HG02852 (cell line): ENCODE results near the gene GID8.

Source experiments
- ATAC-seq: cut with Tn5 transposase; IDR thresholded peaks from one replicate; pipeline ENCODE4 v1.9.1; 2021; ENCODE audit warnings: mild to moderate bottlenecking, moderate library complexity; ENCODE audit not compliant: unreplicated experiment

The GID8 gene

GRCh38 chr20:62967628-62968351, 29.8 kb downstream of the GID8 start:
- ATAC-seq = no peak

GRCh38 chr20:62968378-62969178, 30.6 kb downstream of the GID8 start:
- no peak for ATAC-seq

GRCh38 chr20:62969179-62969760, 31.3 kb downstream of the GID8 start:
- no peak for ATAC-seq

- no peak for ATAC-seq
These were observed 32.0 kb downstream of the GID8 start for GRCh38 chr20:62969939-62970306.

- no peak for ATAC-seq
These were observed 32.6 kb downstream of the GID8 start for GRCh38 chr20:62970307-62971210.

- no peak for ATAC-seq
These were observed 33.4 kb downstream of the GID8 start for GRCh38 chr20:62971211-62971949.

- ATAC-seq = no peak
These were observed 34.2 kb downstream of the GID8 start for GRCh38 chr20:62971950-62972844.

- ATAC-seq = no peak
These were observed 35.1 kb downstream of the GID8 start for GRCh38 chr20:62972845-62973745.

GRCh38 chr20:62975251-62975760, 37.4 kb downstream of the GID8 start:
- no peak for ATAC-seq

GRCh38 chr20:62975812-62976508, 38.0 kb downstream of the GID8 start:
- no peak for ATAC-seq

GRCh38 chr20:62976886-62977285, 38.9 kb downstream of the GID8 start:
- ATAC-seq = no peak

GRCh38 chr20:62977613-62978560, 39.9 kb downstream of the GID8 start:
- peak; percentile 51 for ATAC-seq

- ATAC-seq = no peak
These were observed 40.6 kb downstream of the GID8 start for GRCh38 chr20:62978561-62978943.

GRCh38 chr20:62979310-62979709, 41.4 kb downstream of the GID8 start:
- no peak for ATAC-seq

GRCh38 chr20:62979876-62980373, 42.0 kb downstream of the GID8 start:
- ATAC-seq = no peak

GRCh38 chr20:62980380-62980960, 42.5 kb downstream of the GID8 start:
- ATAC-seq = no peak
